Coronary artery (tissue), 2 donors: ENCODE data around the gene C16orf74.

ENCODE experiments used
- DNase-seq: peaks from one replicate; pipeline ENCODE4 v3.0.0-alpha.2; 2017; ENCODE audit warnings: low spot score
- H3K27ac ChIP-seq, 2 donors: fragments of 200-600 bp; sonication (generic); one replicate each; pipeline ENCODE4 v1.5.1; 2016 to 2019
- H3K4me3 ChIP-seq: fragments of 200-600 bp; sonication (generic); 2 replicates; pipeline ENCODE4 v1.5.1; 2016; ENCODE audit warnings: mild to moderate bottlenecking, moderate library complexity
- CTCF ChIP-seq: fragments of 200-600 bp; sonication (generic); IDR thresholded peaks from one replicate; pipeline ENCODE4 v1.5.1; 2019; ENCODE audit warnings: antibody characterized with exemption

C16orf74 gene

GRCh38 chr16:85712801-85713200 is 38.1 kb downstream of the C16orf74 start:
- DNase-seq, result no peak
- Histone ChIP-seq H3K4me3 (no peak overlapping the region), H3K27ac (no peak overlapping the region)
- TF ChIP-seq CTCF, result no peak

GRCh38 chr16:85711982-85712587 is 38.8 kb downstream of the C16orf74 start:
- no peak for DNase-seq
- no peak for TF ChIP-seq CTCF
- H3K27ac ChIP-seq, result no peak overlapping the region
- no peak overlapping the region for H3K4me3 ChIP-seq

GRCh38 chr16:85710732-85711131 is 40.2 kb downstream of the C16orf74 start:
- TF ChIP-seq CTCF, result no peak
- Histone ChIP-seq H3K4me3 (no peak overlapping the region), H3K27ac (no peak overlapping the region)
- DNase-seq, result no peak

- no peak for DNase-seq
- no peak for TF ChIP-seq CTCF
- H3K27ac ChIP-seq, result no peak overlapping the region
- H3K4me3 ChIP-seq, result no peak overlapping the region
Measured at GRCh38 chr16:85709766-85710585, 40.9 kb downstream of the C16orf74 start.

- TF ChIP-seq CTCF, result no peak
- Histone ChIP-seq H3K27ac (no peak overlapping the region), H3K4me3 (no peak overlapping the region)
- DNase-seq, result no peak
Measured at GRCh38 chr16:85708338-85708737, 42.6 kb downstream of the C16orf74 start.

GRCh38 chr16:85707528-85708095 is 43.3 kb downstream of the C16orf74 start:
- Histone ChIP-seq H3K27ac (no peak overlapping the region), H3K4me3 (no peak overlapping the region)
- no peak for DNase-seq
- no peak for TF ChIP-seq CTCF
